Measurements from ENCODE around the gene ZFPM1. TPM values are rescaled to one million over a fixed set of nuclear protein-coding genes. Genes with fewer than 3 reads are reported as not detected.
A peak's percentile ranks its signal among the peaks of the same experiment; 100 is the strongest.

ZFPM1 gene
- total RNA-seq, 2 experiments from 2014 or later, result 15.1 to 21.0 TPM

GRCh38 chr16:88453611-88454522, 787 bp downstream of the ZFPM1 start:
- CTCF ChIA-PET, result interaction anchor here (1.0 to 2.0 kb wide), 6 partner anchors 10 to 116 kb away, joined by 3 to 5 read pairs (median 4); partner anchors contain the start of gene ZC3H18
- H3K27me3 Mint-ChIP-seq, result no peaks in the 10 kb centered on the region
- H3K36me3 Mint-ChIP-seq, result no peaks in the 10 kb centered on the region
- H3K4me1 Mint-ChIP-seq, result peaks cover 25% of the 10 kb centered on the region
- ATAC-seq (no peak), DNase-seq (peak; percentile 58)
- H3K27ac Mint-ChIP-seq, result peak overlapping the region; percentile 91
- no peaks in the 10 kb centered on the region for H3K9me3 Mint-ChIP-seq (ENCODE audit: low read depth)
- peak overlapping the region; percentile 84 for H3K4me3 Mint-ChIP-seq

GRCh38 chr16:88454523-88454947, 1.5 kb downstream of the ZFPM1 start:
- Mint-ChIP-seq H3K27ac (peak overlapping the region; percentile 91), H3K9me3 (ENCODE audit: low read depth) (no peaks in the 10 kb centered on the region), H3K27me3 (no peaks in the 10 kb centered on the region), H3K4me1 (peaks cover 28% of the 10 kb centered on the region), H3K4me3 (peak overlapping the region; percentile 84), H3K36me3 (no peaks in the 10 kb centered on the region)
- ATAC-seq, result peak; percentile 3
- CTCF ChIA-PET, result interaction anchor here (1.0 to 1.9 kb wide), 7 partner anchors 11 to 116 kb away, joined by 3 to 6 read pairs (median 3); partner anchors contain the start of gene ZC3H18
- DNase-seq, result no peak

- Mint-ChIP-seq H3K9me3 (ENCODE audit: low read depth) (no peaks in the 10 kb centered on the region), H3K4me1 (peaks cover 28% of the 10 kb centered on the region), H3K27ac (peak overlapping the region; percentile 84), H3K4me3 (peak overlapping the region; percentile 84), H3K36me3 (no peaks in the 10 kb centered on the region), H3K27me3 (no peaks in the 10 kb centered on the region)
- DNase-seq, result peak; percentile 91
- CTCF ChIA-PET, result interaction anchor here (1.1 to 1.9 kb wide), 4 partner anchors 12 to 84 kb away, joined by 3 to 6 read pairs (median 4); no protein-coding TSS in a partner anchor
- peak; percentile 11 for ATAC-seq
These were observed 2.7 kb downstream of the ZFPM1 start for GRCh38 chr16:88455610-88456355.

GRCh38 chr16:88456356-88457292, 3.5 kb downstream of the ZFPM1 start:
- Mint-ChIP-seq H3K27ac (peak overlapping the region; percentile 84), H3K36me3 (no peaks in the 10 kb centered on the region), H3K4me1 (peaks cover 28% of the 10 kb centered on the region), H3K9me3 (ENCODE audit: low read depth) (no peaks in the 10 kb centered on the region), H3K27me3 (no peaks in the 10 kb centered on the region), H3K4me3 (peak overlapping the region; percentile 84)
- DNase-seq (peak; percentile 51), ATAC-seq (no peak)
- CTCF ChIA-PET, result interaction anchor here (0.6 to 1.8 kb wide), 2 partner anchors 18 to 676 kb away, joined by 3 to 6 read pairs; no protein-coding TSS in a partner anchor

- CTCF ChIA-PET, result interaction anchor here (0.7 to 1.0 kb wide), 2 partner anchors 21 kb away, joined by 3 to 5 read pairs; no protein-coding TSS in a partner anchor
- no peak overlapping the region for H3K27ac Mint-ChIP-seq
- no peak overlapping the region for H3K4me3 Mint-ChIP-seq
- peaks cover 22% of the 10 kb centered on the region for H3K4me1 Mint-ChIP-seq
- no peaks in the 10 kb centered on the region for H3K9me3 Mint-ChIP-seq (ENCODE audit: low read depth)
- H3K36me3 Mint-ChIP-seq, result no peaks in the 10 kb centered on the region
- H3K27me3 Mint-ChIP-seq, result no peaks in the 10 kb centered on the region
- ATAC-seq, result no peak
- DNase-seq, result no peak
These were observed 5.1 kb downstream of the ZFPM1 start for GRCh38 chr16:88458039-88458772.

- Mint-ChIP-seq H3K27ac (no peak overlapping the region), H3K27me3 (no peaks in the 10 kb centered on the region), H3K36me3 (no peaks in the 10 kb centered on the region), H3K4me3 (no peak overlapping the region), H3K4me1 (peaks cover 22% of the 10 kb centered on the region), H3K9me3 (ENCODE audit: low read depth) (no peaks in the 10 kb centered on the region)
- DNase-seq, result no peak
- CTCF ChIA-PET, result interaction anchor here (0.7 to 1.1 kb wide), 2 partner anchors 21 to 104 kb away, joined by 3 read pairs; no protein-coding TSS in a partner anchor
- ATAC-seq, result no peak
These were observed 5.7 kb downstream of the ZFPM1 start for GRCh38 chr16:88458773-88459235.

- H3K4me3 Mint-ChIP-seq, result no peak overlapping the region
- no peaks in the 10 kb centered on the region for H3K9me3 Mint-ChIP-seq (ENCODE audit: low read depth)
- peaks cover 21% of the 10 kb centered on the region for H3K4me1 Mint-ChIP-seq
- DNase-seq, result no peak
- H3K27me3 Mint-ChIP-seq, result no peaks in the 10 kb centered on the region
- no peak for ATAC-seq
- H3K27ac Mint-ChIP-seq, result no peak overlapping the region
- CTCF ChIA-PET, result interaction anchor here (0.7 to 1.1 kb wide), 2 partner anchors 22 to 103 kb away, joined by 3 read pairs; no protein-coding TSS in a partner anchor
- no peaks in the 10 kb centered on the region for H3K36me3 Mint-ChIP-seq
These were observed 6.4 kb downstream of the ZFPM1 start for GRCh38 chr16:88459366-88460073.

- CTCF ChIA-PET, result no interaction called here
- Mint-ChIP-seq H3K4me3 (no peak overlapping the region), H3K9me3 (ENCODE audit: low read depth) (no peaks in the 10 kb centered on the region)
These were observed 7.6 kb downstream of the ZFPM1 start for GRCh38 chr16:88460496-88461330.

GRCh38 chr16:88461331-88462269, 8.5 kb downstream of the ZFPM1 start:
- peaks cover 24% of the 10 kb centered on the region for H3K4me1 Mint-ChIP-seq
- H3K4me3 Mint-ChIP-seq, result no peak overlapping the region
- H3K36me3 Mint-ChIP-seq, result no peaks in the 10 kb centered on the region
- ATAC-seq, result no peak
- no peaks in the 10 kb centered on the region for H3K9me3 Mint-ChIP-seq (ENCODE audit: low read depth)
- no peaks in the 10 kb centered on the region for H3K27me3 Mint-ChIP-seq
- no peak for DNase-seq
- CTCF ChIA-PET, result no interaction called here
- H3K27ac Mint-ChIP-seq, result no peak overlapping the region

More at GRCh38 chr16:88460496-88461330, 7.6 kb downstream of the ZFPM1 start:
- H3K27ac Mint-ChIP-seq, result no peak overlapping the region
- no peaks in the 10 kb centered on the region for H3K36me3 Mint-ChIP-seq
- H3K4me1 Mint-ChIP-seq, result peaks cover 23% of the 10 kb centered on the region
- no peak for ATAC-seq
- no peak for DNase-seq
- no peaks in the 10 kb centered on the region for H3K27me3 Mint-ChIP-seq

GRCh38 chr16:88462396-88462795, 9.3 kb downstream of the ZFPM1 start:
- H3K9me3 Mint-ChIP-seq (ENCODE audit: low read depth), result no peaks in the 10 kb centered on the region
- CTCF ChIA-PET, result no interaction called here
- no peaks in the 10 kb centered on the region for H3K27me3 Mint-ChIP-seq
- no peaks in the 10 kb centered on the region for H3K36me3 Mint-ChIP-seq
- H3K4me1 Mint-ChIP-seq, result peaks cover 22% of the 10 kb centered on the region
- H3K4me3 Mint-ChIP-seq, result no peak overlapping the region
- no peak overlapping the region for H3K27ac Mint-ChIP-seq
- ATAC-seq, result no peak
- no peak for DNase-seq
